GM18909 (cell line): ENCODE measurements around the gene IPCEF1.

Experiments
- ATAC-seq: cut with Tn5 transposase; IDR thresholded peaks from one replicate; pipeline ENCODE4 v1.9.1; 2021; ENCODE audit warnings: mild to moderate bottlenecking; ENCODE audit not compliant: unreplicated experiment, poor library complexity

Gene IPCEF1

DNA sequence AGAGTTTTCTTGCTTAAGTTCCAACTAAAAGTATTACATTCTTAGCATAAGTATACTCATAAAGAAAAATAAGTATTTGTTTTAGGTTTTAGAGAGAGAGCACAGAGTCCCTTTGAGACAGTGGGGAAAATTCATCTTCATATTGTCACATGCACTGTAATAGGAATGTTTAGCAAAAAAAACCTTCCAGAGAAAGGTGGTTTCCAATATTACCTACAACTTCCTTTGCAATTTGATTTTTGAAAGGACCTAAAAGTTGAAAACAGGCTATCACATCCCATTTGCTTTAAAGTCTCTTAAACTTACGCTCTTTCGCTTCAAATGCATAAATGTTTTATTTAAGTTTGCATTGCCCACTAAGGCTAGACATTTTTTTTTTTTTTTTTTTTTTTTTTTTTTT lies 231.2 kb downstream of the IPCEF1 start:
- no peak for ATAC-seq

DNA sequence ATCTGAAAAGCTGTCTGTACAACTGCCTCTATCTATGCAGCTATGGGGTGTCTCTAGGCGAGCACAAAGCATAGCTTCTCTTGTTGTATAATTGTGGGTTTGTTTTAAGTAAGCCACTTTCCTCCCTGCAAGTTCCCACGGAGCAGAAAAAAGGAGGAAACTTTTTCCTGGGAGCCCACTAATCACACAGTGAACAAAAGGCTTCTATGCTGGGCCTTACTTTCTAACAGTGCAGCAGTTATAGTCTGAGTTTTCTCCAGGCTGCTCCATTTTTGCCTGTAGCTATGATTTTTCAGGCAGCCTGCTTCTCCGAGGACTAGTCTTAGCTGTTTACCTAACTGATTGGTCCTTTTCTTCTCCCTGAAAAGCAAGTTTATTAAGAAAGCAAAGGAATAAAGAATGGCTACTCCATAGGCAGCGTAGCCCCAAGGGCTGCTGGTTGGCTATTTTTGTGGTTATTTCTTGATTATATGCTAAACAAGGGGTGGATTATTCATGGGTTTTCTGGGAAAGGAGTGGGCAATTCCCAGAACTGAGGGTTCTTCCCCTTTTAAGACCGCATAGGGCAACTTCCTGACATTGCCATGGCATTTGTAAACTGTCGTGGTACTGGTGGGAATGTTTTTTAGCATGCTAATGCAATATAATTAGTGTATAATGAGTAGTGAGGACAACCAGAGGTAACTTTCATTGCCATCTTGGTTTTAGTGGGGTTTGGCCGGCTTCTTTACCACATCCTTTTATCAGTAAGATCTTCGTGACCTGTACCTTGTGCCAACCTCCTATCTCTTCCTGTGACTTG lies 233.2 kb downstream of the IPCEF1 start:
- no peak for ATAC-seq

DNA sequence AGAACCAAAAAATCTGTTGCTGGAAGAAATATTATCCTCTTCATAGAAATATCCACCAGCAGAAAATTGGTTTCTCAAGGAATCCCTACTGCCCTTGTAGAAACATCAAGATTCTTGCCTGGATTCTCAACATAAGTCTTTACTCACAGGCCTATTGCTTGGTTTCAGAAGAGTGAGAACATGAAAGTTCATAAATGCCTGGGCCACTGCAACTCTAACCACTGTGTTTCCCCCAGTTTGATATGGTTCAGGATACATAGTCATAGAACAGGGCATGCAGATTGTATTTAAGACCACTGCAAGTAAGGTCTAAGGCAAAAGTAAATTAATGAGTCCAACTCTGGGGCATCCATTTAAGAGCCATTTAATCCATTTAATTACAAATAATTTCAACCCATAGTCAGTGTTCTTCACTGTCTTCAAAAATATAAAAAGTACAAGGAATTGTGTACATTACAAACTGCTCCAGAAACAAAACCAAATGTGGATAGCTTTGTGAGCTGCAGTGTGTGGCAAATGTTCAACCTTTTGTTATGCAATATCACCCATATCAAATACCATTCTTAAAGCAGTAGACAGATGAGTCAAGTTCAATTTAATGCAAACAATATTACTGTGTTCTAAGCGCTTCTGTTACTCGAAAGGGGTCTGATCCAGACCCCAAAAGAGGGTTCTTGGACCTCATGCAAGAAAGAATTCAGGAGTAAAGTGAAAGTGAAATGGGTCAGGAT lies 234.2 kb downstream of the IPCEF1 start:
- ATAC-seq, result no peak

DNA sequence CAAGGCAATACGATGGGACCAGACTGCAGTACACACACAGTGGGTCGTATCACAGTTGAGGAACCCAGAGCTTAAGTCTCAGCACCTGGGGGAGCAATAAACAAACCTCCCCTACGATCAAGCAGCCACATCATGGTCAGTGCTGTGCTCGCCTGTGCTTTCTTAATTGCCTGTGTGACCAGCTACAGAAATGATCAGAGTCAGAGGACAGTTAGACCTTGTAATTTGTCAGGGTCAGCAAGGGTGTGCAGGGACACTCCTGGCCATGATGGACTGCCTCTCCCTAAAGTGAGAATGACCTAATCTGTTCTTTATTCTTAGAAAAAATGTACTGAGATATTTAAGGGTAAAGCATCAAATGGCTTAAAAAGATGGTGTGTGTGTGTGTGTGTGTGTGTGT lies 239.1 kb downstream of the IPCEF1 start:
- no peak for ATAC-seq

DNA sequence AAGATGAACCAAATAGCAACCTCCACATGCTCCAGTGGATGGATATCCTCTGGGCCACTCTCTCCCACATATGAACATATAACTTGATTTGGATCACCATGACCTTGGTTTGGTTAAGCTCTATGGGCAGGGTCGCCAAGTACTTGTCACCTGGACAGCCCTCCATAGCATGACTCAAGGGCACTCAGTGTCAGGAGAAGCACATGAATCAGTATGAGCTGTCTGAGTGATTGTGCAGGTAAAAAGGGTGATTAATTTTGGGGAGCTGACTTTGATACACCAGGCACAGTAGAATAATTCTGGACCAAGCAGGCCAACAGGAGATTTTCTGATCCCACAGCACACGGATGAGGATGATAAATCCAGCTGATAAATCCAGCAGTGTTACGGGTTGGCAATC lies 243.2 kb downstream of the IPCEF1 start:
- no peak for ATAC-seq

DNA sequence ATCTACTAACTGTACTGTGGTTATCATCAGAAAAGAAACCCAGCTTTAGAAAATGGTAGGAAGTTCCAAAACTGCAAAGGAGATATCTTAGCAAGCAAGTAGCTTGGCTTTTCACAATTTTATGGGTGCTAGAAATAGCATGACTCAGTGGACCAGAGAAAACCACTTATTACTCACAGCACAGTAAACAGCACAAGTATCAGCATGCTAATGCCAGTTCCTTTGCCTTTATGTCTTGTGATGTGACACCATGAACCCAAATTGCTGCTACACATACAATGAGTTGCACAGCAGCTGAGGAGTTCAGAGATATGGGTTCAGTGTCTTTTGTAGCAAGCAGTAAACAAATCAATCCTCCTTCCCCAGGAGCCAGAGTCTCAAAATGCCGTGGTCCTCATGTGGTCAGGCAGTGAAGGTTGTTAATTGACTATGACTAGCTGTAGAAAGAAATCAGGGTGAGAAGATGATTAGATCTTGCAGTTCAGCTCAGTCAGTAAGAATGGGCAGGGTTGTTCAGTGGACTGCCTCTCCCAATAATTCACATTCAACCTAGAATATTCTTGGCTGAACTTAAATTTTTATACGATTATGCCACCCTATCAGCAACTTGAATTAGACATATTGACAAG lies 244.3 kb downstream of the IPCEF1 start:
- ATAC-seq, result no peak

DNA sequence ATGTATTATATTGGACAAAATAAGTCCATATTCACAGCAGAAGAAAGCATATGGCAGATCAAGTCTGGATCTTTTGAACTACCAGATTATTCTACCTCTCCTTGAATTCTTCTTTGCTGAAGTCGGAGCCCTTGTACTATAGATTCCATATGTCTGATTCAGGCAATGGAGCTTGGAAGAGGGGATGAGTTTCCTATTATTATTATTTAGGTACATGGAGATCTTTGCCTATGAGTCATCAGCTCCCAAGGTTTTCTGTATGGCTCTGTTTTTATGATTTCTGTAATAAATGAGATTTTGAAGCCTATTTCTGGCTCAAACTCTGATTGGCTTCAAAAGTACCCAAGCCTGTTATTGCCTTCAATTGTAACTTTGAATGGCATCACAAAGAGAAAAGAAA lies 245.6 kb downstream of the IPCEF1 start:
- no peak for ATAC-seq

DNA sequence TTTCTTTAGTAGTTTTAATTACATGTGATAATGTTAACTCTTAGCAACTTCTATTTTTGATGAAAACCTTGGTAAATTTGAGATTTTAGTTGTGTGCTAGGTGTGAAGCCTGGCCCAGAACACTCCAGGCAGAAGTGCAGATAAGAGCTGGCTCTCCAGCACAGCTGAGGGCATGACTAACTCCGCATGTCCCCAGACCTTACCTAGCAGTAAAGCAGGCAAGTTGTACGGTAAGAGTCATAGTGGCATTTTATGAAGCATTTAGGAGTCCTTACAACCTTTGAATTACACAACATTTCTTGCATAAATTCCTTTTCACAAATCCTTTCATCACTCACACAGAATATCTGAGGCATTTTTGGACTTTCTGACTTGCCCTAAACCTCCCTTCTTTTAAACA lies 250.4 kb downstream of the IPCEF1 start:
- no peak for ATAC-seq
